GM12875 (cell line): ENCODE measurements around the gene CACFD1.

Source experiments
- H3K4me3 ChIP-seq: one replicate; pipeline ENCODE4 v1.5.1; 2011; ENCODE audit warnings: low read depth, low read length, control low read depth
- TF ChIP-seq, protein P1 (sequence below): IDR thresholded peaks from 2 replicates; pipeline ENCODE4 v1.5.1; 2011; ENCODE audit warnings: low read depth, mild to moderate bottlenecking, control low read depth, inconsistent platforms, low read length, moderate library complexity, borderline replicate concordance; ENCODE audit not compliant: insufficient read depth

The CACFD1 gene

GRCh38 chr9:133476036-133476931, 16.5 kb downstream of the CACFD1 start:
- no peak overlapping the region for H3K4me3 ChIP-seq
- TF ChIP-seq, protein P1, sequence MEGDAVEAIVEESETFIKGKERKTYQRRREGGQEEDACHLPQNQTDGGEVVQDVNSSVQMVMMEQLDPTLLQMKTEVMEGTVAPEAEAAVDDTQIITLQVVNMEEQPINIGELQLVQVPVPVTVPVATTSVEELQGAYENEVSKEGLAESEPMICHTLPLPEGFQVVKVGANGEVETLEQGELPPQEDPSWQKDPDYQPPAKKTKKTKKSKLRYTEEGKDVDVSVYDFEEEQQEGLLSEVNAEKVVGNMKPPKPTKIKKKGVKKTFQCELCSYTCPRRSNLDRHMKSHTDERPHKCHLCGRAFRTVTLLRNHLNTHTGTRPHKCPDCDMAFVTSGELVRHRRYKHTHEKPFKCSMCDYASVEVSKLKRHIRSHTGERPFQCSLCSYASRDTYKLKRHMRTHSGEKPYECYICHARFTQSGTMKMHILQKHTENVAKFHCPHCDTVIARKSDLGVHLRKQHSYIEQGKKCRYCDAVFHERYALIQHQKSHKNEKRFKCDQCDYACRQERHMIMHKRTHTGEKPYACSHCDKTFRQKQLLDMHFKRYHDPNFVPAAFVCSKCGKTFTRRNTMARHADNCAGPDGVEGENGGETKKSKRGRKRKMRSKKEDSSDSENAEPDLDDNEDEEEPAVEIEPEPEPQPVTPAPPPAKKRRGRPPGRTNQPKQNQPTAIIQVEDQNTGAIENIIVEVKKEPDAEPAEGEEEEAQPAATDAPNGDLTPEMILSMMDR, result no peak

DNA sequence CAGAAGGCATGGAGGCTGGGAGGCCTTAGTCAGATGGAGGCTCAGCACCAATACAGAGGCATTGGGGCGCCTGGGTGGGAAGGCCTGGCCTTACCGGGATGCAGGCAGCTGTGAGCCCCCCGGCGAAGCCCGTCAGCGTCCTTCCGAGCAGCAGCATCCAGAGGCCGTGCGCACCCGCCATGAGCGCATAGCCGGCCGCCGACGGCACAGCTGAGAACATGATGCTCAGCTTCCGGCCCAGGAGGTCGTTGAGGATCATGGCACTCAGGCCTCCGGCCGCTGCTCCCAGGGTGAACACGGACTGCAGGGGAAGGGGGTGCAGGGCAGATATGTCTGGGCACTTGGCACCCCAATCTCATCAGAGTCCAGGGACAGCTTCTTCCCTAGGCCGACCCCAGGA, 17.2 kb downstream of the CACFD1 start:
- TF ChIP-seq, protein P1, result no peak
- H3K4me3 ChIP-seq, result no peak overlapping the region

GRCh38 chr9:133477461-133477860, 17.7 kb downstream of the CACFD1 start:
- H3K4me3 ChIP-seq, result peak overlapping the region; percentile 74

GRCh38 chr9:133477992-133478850, 18.4 kb downstream of the CACFD1 start:
- TF ChIP-seq, protein P1, result no peak
- peak overlapping the region; percentile 74 for H3K4me3 ChIP-seq

More at GRCh38 chr9:133477461-133477860, 17.7 kb downstream of the CACFD1 start:
- TF ChIP-seq, protein P1, result no peak

- peak within 1 kb of the TSS; percentile 74 for H3K4me3 ChIP-seq
- TF ChIP-seq, protein P1, result no peak
Observed at GRCh38 chr9:133478851-133479711, 19.3 kb downstream of the CACFD1 start, which contains the start of gene SLC2A6. SLC2A6 (minus strand) TSS chr9:133479099; CDS start chr9:133479059, 40 bp downstream.

- TF ChIP-seq, protein P1, result no peak
- H3K4me3 ChIP-seq, result no peak overlapping the region
Observed at GRCh38 chr9:133483611-133484010, 23.8 kb downstream of the CACFD1 start.
